Kidney (tissue), 14 donors: Measurements from ENCODE around the gene DLL3. TPM values are rescaled to one million over a fixed set of nuclear protein-coding genes. Genes with fewer than 3 reads are reported as not detected.

ENCODE experiments used
- DNase-seq, 5 donors: peaks; one replicate each; pipeline ENCODE4 v3.0.0-alpha.2; 2013 to 2020
- FAIRE-seq: peaks from 2 replicates; lab custom pipeline; 2012; peaks lifted over from hg19 to GRCh38; lab: Jason Lieb, UNC
- H3K27ac ChIP-seq, 2 donors: one replicate each; pipeline ENCODE4 v1.7.0; 2013; ENCODE audit warnings: low read depth in 2 of 2, low read length in 2 of 2, inconsistent platforms in 1 of 2
- H3K27me3 ChIP-seq: one replicate; pipeline ENCODE4 v1.7.1; 2013; ENCODE audit warnings: low read length, inconsistent platforms; ENCODE audit not compliant: control insufficient read depth, insufficient read depth
- H3K36me3 ChIP-seq, 3 donors: one replicate each; pipeline versions ENCODE4 v1.7.0 to v1.7.1; 2013; ENCODE audit warnings: low read length in 3 of 3, control low read depth in 1 of 3, inconsistent platforms in 1 of 3; ENCODE audit not compliant: insufficient read depth in 3 of 3, control insufficient read depth in 2 of 3
- H3K4me1 ChIP-seq, 3 donors: one replicate each; pipeline versions ENCODE4 v1.7.0 to v1.7.1; 2013; ENCODE audit warnings: low read length in 3 of 3, inconsistent platforms in 1 of 3, low read depth in 1 of 3; ENCODE audit not compliant: control insufficient read depth in 2 of 3, insufficient read depth in 2 of 3
- H3K4me3 ChIP-seq, 3 donors: one replicate each; pipeline versions ENCODE4 v1.7.0 to v1.8.1; 2013; ENCODE audit warnings: low read length in 3 of 3, control low read depth in 1 of 3, inconsistent platforms in 1 of 3
- H3K9ac ChIP-seq, 3 donors: one replicate each; pipeline versions ENCODE4 v1.7.0 to v1.7.1; 2013; ENCODE audit warnings: low read length in 3 of 3, control low read depth in 1 of 3, inconsistent platforms in 1 of 3
- H3K9me3 ChIP-seq, 3 donors: one replicate each; pipeline versions ENCODE4 v1.7.0 to v1.7.1; 2013; ENCODE audit warnings: low read length in 3 of 3, control low read depth in 1 of 3, inconsistent platforms in 1 of 3; ENCODE audit not compliant: control insufficient read depth in 2 of 3, insufficient read depth in 1 of 3
- intact Hi-C: fragments of 100-400 bp; cut with DNase I; formaldehyde crosslinking; loops from one replicate; pipeline ENCODE4 v1.11.1; 2022
- polyA plus RNA-seq: library from polyadenylated mRNA; stranded (reverse); fragments of 350-450 nt; fragmentation: Illumina TruSeq; extraction: RNeasy Lipid Tissue Mini Kit (QIAGEN cat#74804); gene quantifications from one replicate; pipeline ENCODE4 v1.2.3, GENCODE V29; 2014; ENCODE audit warnings: low read depth, low replicate concordance; ENCODE audit not compliant: insufficient read depth
- total RNA-seq: library from RNA; stranded (reverse); fragmentation: NEBNext Ultra II Directional; extraction: Animal tissue kit (Norgen Biotek cat#: 25700); gene quantifications from one replicate; pipeline ENCODE4 v1.2.1, GENCODE V29; 2021
- TF ChIP-seq, protein P1 (sequence below): IDR thresholded peaks from 3 replicates; pipeline ENCODE4 v1.5.1; 2012; ENCODE audit warnings: mild to moderate bottlenecking, moderate library complexity, borderline replicate concordance; ENCODE audit not compliant: insufficient read depth; ENCODE audit errors: extremely low read depth
- donor health status: control.
- donor health status: control.
- donor health status: control.
- donor health status: control.
- donor health status: control.
- donor health status: DM: yes; HTN: yes; CAD: no.
- donor health status: Normal renal cell carcinoma (clear cell type).

The DLL3 gene
- total and polyA plus RNA-seq, 2 donors from 2014 or later = 0.13 to 0.17 TPM

GRCh38 chr19:39544911-39545310 lies 46.2 kb downstream of the DLL3 start:
- H3K4me1 ChIP-seq = no peaks in the 10 kb centered on the region
- no peak for DNase-seq
- H3K4me3 ChIP-seq = no peak overlapping the region
- H3K9ac ChIP-seq = no peak overlapping the region
- TF ChIP-seq, protein P1, sequence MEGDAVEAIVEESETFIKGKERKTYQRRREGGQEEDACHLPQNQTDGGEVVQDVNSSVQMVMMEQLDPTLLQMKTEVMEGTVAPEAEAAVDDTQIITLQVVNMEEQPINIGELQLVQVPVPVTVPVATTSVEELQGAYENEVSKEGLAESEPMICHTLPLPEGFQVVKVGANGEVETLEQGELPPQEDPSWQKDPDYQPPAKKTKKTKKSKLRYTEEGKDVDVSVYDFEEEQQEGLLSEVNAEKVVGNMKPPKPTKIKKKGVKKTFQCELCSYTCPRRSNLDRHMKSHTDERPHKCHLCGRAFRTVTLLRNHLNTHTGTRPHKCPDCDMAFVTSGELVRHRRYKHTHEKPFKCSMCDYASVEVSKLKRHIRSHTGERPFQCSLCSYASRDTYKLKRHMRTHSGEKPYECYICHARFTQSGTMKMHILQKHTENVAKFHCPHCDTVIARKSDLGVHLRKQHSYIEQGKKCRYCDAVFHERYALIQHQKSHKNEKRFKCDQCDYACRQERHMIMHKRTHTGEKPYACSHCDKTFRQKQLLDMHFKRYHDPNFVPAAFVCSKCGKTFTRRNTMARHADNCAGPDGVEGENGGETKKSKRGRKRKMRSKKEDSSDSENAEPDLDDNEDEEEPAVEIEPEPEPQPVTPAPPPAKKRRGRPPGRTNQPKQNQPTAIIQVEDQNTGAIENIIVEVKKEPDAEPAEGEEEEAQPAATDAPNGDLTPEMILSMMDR = no peak
- no peak overlapping the region for H3K27ac ChIP-seq
- intact Hi-C loops = no loop called here
- H3K36me3 ChIP-seq = no peaks in the 10 kb centered on the region
- no peaks in the 10 kb centered on the region for H3K9me3 ChIP-seq
- H3K27me3 ChIP-seq = no peaks in the 10 kb centered on the region
- FAIRE-seq = no peak

GRCh38 chr19:39546599-39546998 lies 47.9 kb downstream of the DLL3 start:
- intact Hi-C loops = no loop called here
- DNase-seq (no peak), FAIRE-seq (no peak)
- Histone ChIP-seq H3K27me3 (no peaks in the 10 kb centered on the region), H3K9ac (no peak overlapping the region), H3K4me3 (no peak overlapping the region), H3K4me1 (no peaks in the 10 kb centered on the region), H3K36me3 (no peaks in the 10 kb centered on the region), H3K27ac (no peak overlapping the region), H3K9me3 (no peaks in the 10 kb centered on the region)
- TF ChIP-seq, protein P1 = no peak

GRCh38 chr19:39550197-39550596 lies 51.5 kb downstream of the DLL3 start:
- FAIRE-seq = no peak
- Histone ChIP-seq H3K36me3 (no peaks in the 10 kb centered on the region), H3K9me3 (no peaks in the 10 kb centered on the region), H3K4me1 (no peaks in the 10 kb centered on the region), H3K4me3 (no peak overlapping the region), H3K27ac (no peak overlapping the region), H3K27me3 (no peaks in the 10 kb centered on the region), H3K9ac (no peak overlapping the region)
- TF ChIP-seq, protein P1 = no peak
- intact Hi-C loops = loop anchor here (5.0 kb wide), 1 partner anchor 122 kb away; no protein-coding TSS in a partner anchor
- DNase-seq = no peak

GRCh38 chr19:39553082-39553652 lies 54.4 kb downstream of the DLL3 start:
- H3K9me3 ChIP-seq = no peaks in the 10 kb centered on the region
- TF ChIP-seq, protein P1 = no peak
- no peaks in the 10 kb centered on the region for H3K36me3 ChIP-seq
- FAIRE-seq = no peak
- no peaks in the 10 kb centered on the region for H3K27me3 ChIP-seq
- no peak for DNase-seq
- intact Hi-C loops = loop anchor here (5.0 kb wide), 1 partner anchor 119 kb away; no protein-coding TSS in a partner anchor
- no peaks in the 10 kb centered on the region for H3K4me1 ChIP-seq
- H3K27ac ChIP-seq = no peak overlapping the region
- no peak overlapping the region for H3K9ac ChIP-seq
- no peak overlapping the region for H3K4me3 ChIP-seq
